ENCODE data around the gene IMMT. TPM values are rescaled to one million over a fixed set of nuclear protein-coding genes. Genes with fewer than 3 reads are reported as not detected.

The IMMT gene
- total RNA-seq, 1 experiment from 2014 or later, result 112 TPM

GRCh38 chr2:86094229-86094628, 101.0 kb downstream of the IMMT start:
- H3K23ac ChIP-seq (ENCODE audit: insufficient read length, low read depth, low read length), result no peak overlapping the region
- TF ChIP-seq CTCF (conservative IDR thresholded peaks at IDR 0.05), result no peak
- H3K36me3 Mint-ChIP-seq (ENCODE audit: insufficient read depth in 1 of 3, low read depth in 3 of 3), result peaks cover 35 to 79% (median 66%) of the 10 kb centered on the region in 3 experiments
- DNase-seq, result no peak
- H3K27ac Mint-ChIP-seq, result peak overlapping the region in 1 of 3 experiments; percentile 44; a peak in 1 of 7 replicates
- H3K23me2 ChIP-seq (ENCODE audit: insufficient read length, low read depth, low read length, poor library complexity, severe bottlenecking), result no peaks in the 10 kb centered on the region
- H3K4ac ChIP-seq (ENCODE audit: low read depth, low read length), result no peak overlapping the region
- H3K27me3 ChIP-seq (ENCODE audit: insufficient read depth, low read length), result no peaks in the 10 kb centered on the region
- H3K9me3 Mint-ChIP-seq, result no peaks in the 10 kb centered on the region
- no peaks in the 10 kb centered on the region for H3K79me2 ChIP-seq (ENCODE audit: insufficient read depth, low read length)
- H3T11ph ChIP-seq (ENCODE audit: low read length), result no peak overlapping the region
- no peak overlapping the region for H3K4me2 ChIP-seq (ENCODE audit: insufficient read depth, insufficient read length, low read length)
- H3K18ac ChIP-seq (ENCODE audit: insufficient read length, low read depth, low read length), result no peak overlapping the region
- H3K4me1 Mint-ChIP-seq, result no peaks in the 10 kb centered on the region
- no peak overlapping the region for H2BK20ac ChIP-seq (ENCODE audit: low read depth, low read length, poor library complexity, severe bottlenecking)
- H4K8ac ChIP-seq (replicated peaks; ENCODE audit: insufficient read length, low read depth, low read length), result no peak overlapping the region
- no peak overlapping the region for H3K56ac ChIP-seq (ENCODE audit: insufficient read length, low read depth, low read length)
- H2BK12ac ChIP-seq (ENCODE audit: insufficient read length, low read depth, low read length), result no peak overlapping the region
- H4K5ac ChIP-seq (ENCODE audit: insufficient read length, low read depth, low read length), result no peak overlapping the region
- no peaks in the 10 kb centered on the region for H4K20me1 ChIP-seq (ENCODE audit: control insufficient read depth, insufficient read depth, insufficient read length)
- WGBS (ENCODE audit: extremely low coverage, insufficient read length, low lambda C conversion rate), result no CpG with 5 or more reads among the region's 1 CpG
- H3K4me1 ChIP-seq (ENCODE audit: insufficient read depth, low read length), result no peaks in the 10 kb centered on the region
- no peak overlapping the region for H2AFZ ChIP-seq (ENCODE audit: low read length)
- no peak overlapping the region for H2AK5ac ChIP-seq (ENCODE audit: insufficient read length, low read length)
- H3K27ac ChIP-seq (ENCODE audit: insufficient read length, low read depth, low read length), result no peak overlapping the region
- no peak overlapping the region for H3K14ac ChIP-seq (ENCODE audit: insufficient read depth, low read length)
- no peaks in the 10 kb centered on the region for H3K27me3 Mint-ChIP-seq (ENCODE audit: low read depth)
- H3K79me1 ChIP-seq (ENCODE audit: insufficient read depth, low read depth, low read length, poor library complexity, severe bottlenecking), result peaks cover 6% of the 10 kb centered on the region
- no peak overlapping the region for H2BK15ac ChIP-seq (ENCODE audit: low read depth, low read length)
- H3K9ac ChIP-seq (ENCODE audit: extremely low read depth, insufficient read length, low read length), result no peak overlapping the region
- no peaks in the 10 kb centered on the region for H3K9me3 ChIP-seq (ENCODE audit: control insufficient read depth, low read depth, low read length)
- no peak overlapping the region for H3K4me3 Mint-ChIP-seq
- no peak overlapping the region for H4K91ac ChIP-seq (ENCODE audit: insufficient read length, low read depth, low read length)
- H2BK5ac ChIP-seq (ENCODE audit: insufficient read length, low read length), result no peak overlapping the region
- no peak overlapping the region for H2BK120ac ChIP-seq (ENCODE audit: low read depth, low read length, poor library complexity, severe bottlenecking)

Small RNA genes lying within 50 kb of the gene (microRNA-seq; reads per million reads assigned to microRNA genes)
- not detected for gene MIR4779 (ENCODE audit: borderline microRNAs expressed)

Other genes with a start within 250 kb of the IMMT start
- 54.6 and 62.7 TPM in 2 replicates for gene POLR1A, start 89.6 kb downstream of the IMMT start, total RNA-seq (2021)
- gene PTCD3, start 89.2 kb downstream of the IMMT start, total RNA-seq (2021), result 161 and 180 TPM in 2 replicates
- 43.5 and 47.5 TPM in 2 replicates for gene MRPL35, start 4.0 kb upstream of the IMMT start, total RNA-seq (2021)
- gene REEP1, start 142.2 kb upstream of the IMMT start, total RNA-seq (2021), result 0.66 and 1.3 TPM in 2 replicates
- 24.8 and 28.1 TPM in 2 replicates for gene KDM3A, start 245.9 kb upstream of the IMMT start, total RNA-seq (2021)

Measured in H9 (cell line).